GM21360 (cell line): ENCODE measurements around the gene RAB7A.
A peak's percentile ranks its signal among the peaks of the same experiment; 100 is the strongest.

ENCODE experiments used
- ATAC-seq: cut with Tn5 transposase; IDR thresholded peaks from one replicate; pipeline ENCODE4 v1.9.1; 2021; ENCODE audit warnings: mild to moderate bottlenecking, moderate library complexity; ENCODE audit not compliant: unreplicated experiment

Gene RAB7A

GRCh38 chr3:128726023-128727016 lies at the start of gene RAB7A:
Gene RAB7A (plus strand): TSS chr3:128726183. CDS start chr3:128795368, 69,185 bp downstream.
- peak; percentile 91 for ATAC-seq

GRCh38 chr3:128679338-128679737 lies 46.6 kb upstream of the RAB7A start:
- ATAC-seq = no peak

GRCh38 chr3:128680603-128681368 lies 45.2 kb upstream of the RAB7A start:
- ATAC-seq = peak; percentile 92

- ATAC-seq = no peak
Measured at GRCh38 chr3:128681369-128681829, 44.6 kb upstream of the RAB7A start.

DNA sequence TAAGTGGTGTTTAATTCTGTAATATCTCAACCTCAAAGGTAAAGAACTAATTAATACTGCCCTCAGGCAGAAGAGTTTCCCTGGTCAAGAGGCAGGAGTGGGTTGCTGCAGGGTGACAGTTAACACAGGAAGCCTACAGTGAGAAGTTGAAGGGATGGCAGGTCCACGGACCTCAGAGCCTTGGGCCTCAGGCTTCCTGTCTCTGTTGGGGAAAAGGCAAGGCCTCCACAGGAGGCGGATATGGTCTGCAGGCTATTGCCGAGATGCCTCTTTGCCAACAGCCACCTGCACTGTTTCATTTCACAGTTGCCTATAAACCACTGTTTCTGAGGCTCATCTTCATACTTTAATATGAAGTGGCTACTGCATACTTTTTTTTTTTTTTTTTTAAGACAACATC lies 42.0 kb upstream of the RAB7A start:
- ATAC-seq = no peak

- ATAC-seq = no peak
Measured at GRCh38 chr3:128684986-128685726, 40.8 kb upstream of the RAB7A start.

DNA sequence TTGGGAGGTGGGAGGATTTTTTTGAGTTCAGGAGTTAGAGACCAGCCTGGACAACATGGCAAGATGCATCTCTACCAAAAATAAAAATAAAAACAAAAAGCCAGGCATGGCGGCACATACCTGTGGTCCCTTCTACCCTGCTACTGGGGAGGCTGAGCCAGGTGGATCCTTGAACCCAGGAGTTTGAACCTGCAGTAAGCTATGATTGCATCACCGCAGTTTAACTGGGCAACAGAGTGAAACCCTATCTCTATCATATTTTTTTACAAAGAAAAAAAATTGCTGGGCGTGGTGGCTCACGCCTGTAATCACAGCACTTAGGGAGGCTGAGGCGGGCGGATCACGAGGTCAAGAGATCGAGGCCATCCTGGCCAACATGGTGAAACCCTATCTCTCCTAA lies 39.5 kb upstream of the RAB7A start:
- no peak for ATAC-seq

- no peak for ATAC-seq
Measured at GRCh38 chr3:128689060-128689459, 36.9 kb upstream of the RAB7A start.

DNA sequence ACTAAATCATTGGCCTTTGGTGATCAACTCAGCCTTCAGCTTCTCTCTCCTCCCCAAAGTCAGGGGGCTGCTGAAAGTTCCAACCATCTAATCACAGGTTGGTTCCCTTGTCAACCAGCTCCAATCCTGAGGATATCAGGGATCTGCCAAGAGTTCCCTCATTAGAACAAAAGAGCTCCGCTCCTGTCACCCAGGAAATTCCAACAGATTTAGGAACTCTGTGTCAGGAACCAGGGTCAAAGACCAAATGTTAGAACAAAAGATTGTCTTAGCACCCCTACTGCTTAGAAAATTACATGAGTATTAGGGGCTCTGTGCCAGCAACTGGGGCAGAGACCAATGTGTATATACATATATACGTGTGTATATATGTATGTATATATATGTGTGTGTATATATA lies 32.3 kb upstream of the RAB7A start:
- no peak for ATAC-seq

DNA sequence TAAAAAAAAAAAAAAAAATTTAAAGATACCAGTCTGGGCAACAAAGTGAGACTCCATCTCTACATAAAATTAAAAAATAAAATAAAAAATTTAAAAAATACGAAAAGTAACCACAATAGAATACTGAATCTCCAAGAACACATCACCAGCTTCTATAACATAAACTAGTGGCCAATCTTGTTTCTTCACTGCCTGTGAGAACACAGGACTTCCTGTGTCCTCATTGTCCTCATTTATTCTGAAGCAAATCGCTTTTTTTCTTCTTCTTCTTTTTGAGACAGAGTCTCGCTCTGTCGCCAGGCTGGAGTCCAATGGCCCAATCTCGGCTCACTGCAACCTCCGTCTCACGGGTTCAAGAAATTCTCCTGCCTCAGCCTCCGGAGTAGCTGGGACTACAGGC lies 28.6 kb upstream of the RAB7A start:
- no peak for ATAC-seq

GRCh38 chr3:128698211-128699047 lies 27.6 kb upstream of the RAB7A start:
- no peak for ATAC-seq

- ATAC-seq = no peak
Measured at GRCh38 chr3:128701342-128702212, 24.4 kb upstream of the RAB7A start.

DNA sequence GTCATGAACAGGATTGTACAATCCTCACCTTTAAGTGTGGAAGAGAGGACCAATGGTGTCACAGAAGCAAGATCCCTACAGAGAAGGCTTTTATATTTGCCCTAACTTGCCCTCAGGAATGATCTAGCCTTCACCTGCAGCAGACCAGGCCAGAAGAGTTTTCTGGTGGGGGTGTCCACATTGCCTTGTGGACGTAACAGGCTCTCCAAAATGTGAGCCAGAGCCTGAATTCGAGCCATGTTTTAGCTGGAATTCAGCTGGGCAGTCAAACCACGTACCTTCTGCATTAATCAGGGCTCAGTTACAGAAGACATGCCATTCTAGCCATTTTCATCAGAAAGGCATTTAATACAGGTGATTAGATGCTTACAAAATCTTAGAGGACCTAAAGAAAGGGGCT lies 23.6 kb upstream of the RAB7A start:
- ATAC-seq = no peak

GRCh38 chr3:128703561-128703960 lies 22.4 kb upstream of the RAB7A start:
- ATAC-seq = no peak

GRCh38 chr3:128706086-128706615 lies 19.8 kb upstream of the RAB7A start:
- no peak for ATAC-seq

GRCh38 chr3:128707928-128708494 lies 18.0 kb upstream of the RAB7A start:
- ATAC-seq = no peak

- no peak for ATAC-seq
Measured at GRCh38 chr3:128709038-128709437, 16.9 kb upstream of the RAB7A start.

DNA sequence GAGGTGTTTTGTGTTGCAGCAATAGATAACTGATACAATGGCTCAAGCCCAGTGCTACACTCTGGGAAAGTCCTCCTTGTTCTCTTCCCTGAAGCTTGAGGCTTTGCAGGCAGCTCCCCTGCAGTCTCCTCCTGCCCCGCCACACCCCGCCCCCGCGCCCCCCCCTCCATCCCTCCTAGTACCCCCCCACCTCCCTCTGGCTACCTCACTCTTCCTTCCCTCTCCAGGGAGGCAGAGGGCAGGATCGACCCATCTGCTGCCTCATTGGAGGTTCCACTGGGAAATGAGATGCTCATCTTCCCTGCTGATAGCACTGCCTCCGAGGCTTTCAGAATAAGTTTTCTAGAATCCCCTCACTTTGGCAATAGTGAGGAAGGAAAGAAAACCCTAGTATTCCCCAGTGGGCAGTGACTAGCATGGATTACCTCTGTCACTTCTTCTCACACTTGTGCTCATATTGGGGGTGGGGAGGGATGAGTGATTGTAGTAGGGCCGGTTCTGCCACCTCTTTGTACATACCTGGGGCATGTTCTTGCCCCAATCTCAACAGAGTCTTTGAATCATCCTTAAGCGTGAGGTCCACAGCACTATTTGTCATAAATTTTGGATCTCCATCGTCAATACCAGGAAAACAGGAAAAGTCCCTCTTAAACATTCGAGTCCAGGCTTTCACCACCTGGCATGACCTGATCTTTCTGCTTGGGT lies 16.3 kb upstream of the RAB7A start:
- no peak for ATAC-seq
